Stimulated activated memory B cell treated with anti-CD40 and anti-IgM and Interleukin-4, amounts not matched to agents 10 μg/mL and 1 μg/mL and 100 μg/mL, for 72 hours (primary cell): Measurements from ENCODE around the gene STARD9.

ENCODE experiments used
- ATAC-seq: fragments of 150-1000 bp; cut with Tn5 transposase; 2 replicates; pipeline ENCODE4 v1.10.0; 2021
- H3K27ac Mint-ChIP-seq: one replicate; pipeline ENCODE4 v1.8.0; 2022; ENCODE audit warnings: mild to moderate bottlenecking, mixed read lengths
- H3K27me3 Mint-ChIP-seq: one replicate; pipeline ENCODE4 v1.8.0; 2022; ENCODE audit warnings: mixed read lengths
- H3K36me3 Mint-ChIP-seq: one replicate; pipeline ENCODE4 v1.8.0; 2022; ENCODE audit warnings: mixed read lengths
- H3K4me1 Mint-ChIP-seq: one replicate; pipeline ENCODE4 v1.8.0; 2022; ENCODE audit warnings: mixed read lengths
- H3K4me3 Mint-ChIP-seq: one replicate; pipeline ENCODE4 v1.8.0; 2022; ENCODE audit warnings: mild to moderate bottlenecking, moderate library complexity, mixed read lengths
- H3K9me3 Mint-ChIP-seq: one replicate; pipeline ENCODE4 v1.8.0; 2022; ENCODE audit warnings: mixed read lengths

Gene STARD9

GRCh38 chr15:42604894-42605744 lies 29.7 kb downstream of the STARD9 start:
- Mint-ChIP-seq H3K4me1 (peaks cover 43% of the 10 kb centered on the region), H3K36me3 (peaks cover 9% of the 10 kb centered on the region), H3K27me3 (no peaks in the 10 kb centered on the region), H3K4me3 (no peak overlapping the region), H3K9me3 (peaks cover 3% of the 10 kb centered on the region), H3K27ac (peak overlapping the region; percentile 59)
- ATAC-seq = no peak

DNA sequence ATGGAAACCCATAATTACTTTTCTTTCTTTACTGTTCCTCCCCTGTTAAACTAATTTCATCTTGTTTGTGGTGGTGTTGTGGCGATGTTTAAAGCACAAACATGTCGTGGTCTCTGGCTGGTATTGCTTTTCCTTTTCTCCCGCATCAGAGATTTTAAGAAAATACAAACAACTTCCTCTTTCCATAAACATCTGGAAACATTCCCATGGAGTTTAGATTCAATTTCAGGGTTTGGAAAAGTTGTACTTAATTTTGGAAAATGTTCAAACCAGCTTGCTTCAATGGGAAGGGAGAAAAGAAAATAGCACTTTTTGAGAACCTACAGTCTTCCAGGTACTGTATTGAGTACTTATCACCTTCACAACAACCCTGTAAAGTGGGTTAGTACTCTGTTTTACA lies 30.4 kb downstream of the STARD9 start:
- peak overlapping the region; percentile 59 for H3K27ac Mint-ChIP-seq
- ATAC-seq = no peak
- H3K4me1 Mint-ChIP-seq = peaks cover 43% of the 10 kb centered on the region
- no peaks in the 10 kb centered on the region for H3K27me3 Mint-ChIP-seq
- H3K9me3 Mint-ChIP-seq = peaks cover 3% of the 10 kb centered on the region
- H3K4me3 Mint-ChIP-seq = no peak overlapping the region
- H3K36me3 Mint-ChIP-seq = peaks cover 6% of the 10 kb centered on the region

GRCh38 chr15:42608110-42608531 lies 32.7 kb downstream of the STARD9 start:
- Mint-ChIP-seq H3K4me3 (no peak overlapping the region), H3K9me3 (no peaks in the 10 kb centered on the region), H3K36me3 (no peaks in the 10 kb centered on the region), H3K27me3 (no peaks in the 10 kb centered on the region), H3K4me1 (peaks cover 38% of the 10 kb centered on the region), H3K27ac (peak overlapping the region; percentile 15)
- ATAC-seq = peak; percentile 86

- ATAC-seq = no peak
- Mint-ChIP-seq H3K9me3 (no peaks in the 10 kb centered on the region), H3K4me3 (no peak overlapping the region), H3K27me3 (no peaks in the 10 kb centered on the region), H3K36me3 (no peaks in the 10 kb centered on the region), H3K4me1 (peaks cover 38% of the 10 kb centered on the region), H3K27ac (peak overlapping the region; percentile 15)
Measured at GRCh38 chr15:42608752-42609488, 33.5 kb downstream of the STARD9 start.

DNA sequence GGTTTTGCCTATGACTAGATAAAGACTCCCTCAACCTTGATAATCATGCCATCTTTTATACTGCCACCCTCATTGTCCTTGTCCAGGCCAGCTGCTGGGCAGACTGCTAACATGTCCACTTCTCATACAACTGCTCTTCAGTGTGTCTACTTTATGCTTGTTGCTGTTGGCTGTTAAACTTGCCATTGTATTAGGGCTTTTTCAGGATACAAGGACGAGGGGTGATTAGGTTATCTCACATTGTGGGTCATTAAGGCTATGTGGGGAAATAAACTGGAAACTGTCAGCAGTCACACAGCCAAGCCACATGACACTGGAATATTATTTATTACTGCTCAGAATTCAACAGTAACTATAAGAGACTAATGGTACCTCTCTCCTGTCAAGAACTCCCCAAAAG lies 36.1 kb downstream of the STARD9 start:
- Mint-ChIP-seq H3K36me3 (no peaks in the 10 kb centered on the region), H3K4me3 (no peak overlapping the region), H3K9me3 (no peaks in the 10 kb centered on the region), H3K4me1 (peaks cover 18% of the 10 kb centered on the region), H3K27me3 (no peaks in the 10 kb centered on the region), H3K27ac (no peak overlapping the region)
- ATAC-seq = no peak

- H3K27ac Mint-ChIP-seq = no peak overlapping the region
- peaks cover 18% of the 10 kb centered on the region for H3K4me1 Mint-ChIP-seq
- no peak overlapping the region for H3K4me3 Mint-ChIP-seq
- H3K9me3 Mint-ChIP-seq = no peaks in the 10 kb centered on the region
- no peak for ATAC-seq
- H3K36me3 Mint-ChIP-seq = no peaks in the 10 kb centered on the region
- H3K27me3 Mint-ChIP-seq = no peaks in the 10 kb centered on the region
Measured at GRCh38 chr15:42612367-42612912, 37.0 kb downstream of the STARD9 start.

DNA sequence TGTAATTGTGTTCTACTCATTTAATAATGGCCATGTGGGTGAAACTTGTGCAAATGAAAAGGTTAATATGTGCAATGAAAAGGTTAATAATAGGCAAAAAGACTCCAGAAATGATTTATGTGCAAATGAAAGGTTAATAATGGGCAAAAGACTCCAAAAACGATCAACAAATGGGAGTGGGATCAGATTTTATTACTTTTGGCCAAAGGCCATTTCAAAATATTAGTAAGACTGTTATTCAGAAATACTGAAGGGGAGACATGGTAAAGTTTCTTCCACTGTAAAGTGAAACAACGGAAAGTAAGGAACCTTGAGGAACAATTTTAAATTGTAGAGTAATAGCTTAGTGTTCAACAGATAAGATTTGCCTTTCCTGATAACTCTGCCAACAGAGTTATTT lies 40.7 kb downstream of the STARD9 start:
- H3K27ac Mint-ChIP-seq = no peak overlapping the region
- H3K27me3 Mint-ChIP-seq = no peaks in the 10 kb centered on the region
- peaks cover 8% of the 10 kb centered on the region for H3K4me1 Mint-ChIP-seq
- no peaks in the 10 kb centered on the region for H3K9me3 Mint-ChIP-seq
- no peaks in the 10 kb centered on the region for H3K36me3 Mint-ChIP-seq
- ATAC-seq = no peak
- no peak overlapping the region for H3K4me3 Mint-ChIP-seq

- Mint-ChIP-seq H3K9me3 (no peaks in the 10 kb centered on the region), H3K27me3 (no peaks in the 10 kb centered on the region)
Measured at GRCh38 chr15:42619656-42620371, 44.4 kb downstream of the STARD9 start.

DNA sequence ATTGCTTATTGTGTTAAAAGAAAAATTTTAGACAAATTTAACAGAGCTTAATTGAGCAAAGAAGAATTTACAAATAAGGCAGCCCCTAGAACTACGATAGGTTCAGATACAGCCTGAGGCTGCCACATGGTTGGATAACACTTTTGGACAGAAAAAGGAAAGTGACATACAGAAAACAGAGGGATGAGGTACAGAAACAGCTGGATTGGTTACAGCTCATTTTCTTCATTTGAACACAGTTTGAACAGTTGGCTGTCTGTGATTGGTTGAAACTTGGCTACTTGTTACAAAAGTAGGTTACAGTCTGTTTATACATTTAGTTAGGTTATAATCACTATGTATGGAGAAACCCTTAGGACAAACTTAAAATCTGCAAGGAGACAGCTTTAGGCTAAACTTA lies 46.0 kb downstream of the STARD9 start:
- H3K4me3 Mint-ChIP-seq = no peak overlapping the region
- H3K36me3 Mint-ChIP-seq = no peaks in the 10 kb centered on the region
- ATAC-seq = no peak
- H3K27ac Mint-ChIP-seq = no peak overlapping the region
- peaks cover 4% of the 10 kb centered on the region for H3K9me3 Mint-ChIP-seq
- peaks cover 8% of the 10 kb centered on the region for H3K4me1 Mint-ChIP-seq
- H3K27me3 Mint-ChIP-seq = no peaks in the 10 kb centered on the region

More at GRCh38 chr15:42619656-42620371, 44.4 kb downstream of the STARD9 start:
- ATAC-seq = no peak
- Mint-ChIP-seq H3K36me3 (no peaks in the 10 kb centered on the region), H3K4me1 (peaks cover 8% of the 10 kb centered on the region), H3K27ac (no peak overlapping the region), H3K4me3 (no peak overlapping the region)

DNA sequence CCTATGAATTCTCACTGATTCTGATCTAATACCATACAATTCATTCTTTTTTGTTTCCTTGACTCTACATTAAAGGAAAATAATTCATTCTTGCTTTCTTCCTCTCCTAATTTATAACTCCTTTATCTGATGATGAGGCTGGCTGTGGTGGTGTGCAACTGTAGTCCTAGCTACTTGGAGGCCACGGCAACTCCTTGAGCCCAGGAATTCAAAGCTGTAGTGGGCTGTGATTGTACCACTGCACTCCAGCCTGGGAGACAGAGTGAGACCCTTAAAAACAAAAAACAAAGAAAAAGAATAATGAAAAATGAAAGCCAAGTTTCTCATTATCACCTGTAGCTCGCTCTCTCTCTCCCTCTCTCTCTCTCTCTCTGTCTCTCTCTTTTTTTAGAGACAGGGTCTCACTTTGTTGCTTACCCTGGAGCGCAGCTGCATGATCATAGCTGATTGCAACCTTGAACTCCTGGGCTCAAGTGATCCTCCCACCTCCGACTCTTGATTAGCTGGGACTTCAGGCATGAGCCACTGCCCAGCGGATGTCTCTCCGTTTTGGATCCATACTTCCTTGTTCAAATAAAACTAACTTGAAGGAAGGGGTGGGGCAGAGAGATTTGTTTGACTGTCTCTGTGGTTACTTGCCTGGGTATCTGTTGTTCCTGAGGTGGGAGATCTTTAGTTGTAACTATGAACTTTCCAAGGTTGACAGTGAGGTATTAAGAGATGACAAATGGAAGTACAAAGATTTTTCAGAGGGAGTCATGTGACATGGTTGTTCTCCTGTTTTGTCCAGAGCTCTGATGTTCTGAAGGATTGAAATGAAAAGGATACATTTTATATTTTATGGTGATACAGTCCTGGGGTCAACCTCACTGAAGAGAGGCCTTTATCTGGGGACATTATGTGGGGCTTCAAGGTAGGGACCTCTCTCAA lies 46.9 kb downstream of the STARD9 start:
- no peak overlapping the region for H3K27ac Mint-ChIP-seq
- ATAC-seq = no peak
- H3K4me3 Mint-ChIP-seq = no peak overlapping the region
- H3K9me3 Mint-ChIP-seq = peaks cover 4% of the 10 kb centered on the region
- no peaks in the 10 kb centered on the region for H3K27me3 Mint-ChIP-seq
- peaks cover under 1% of the 10 kb centered on the region for H3K36me3 Mint-ChIP-seq
- H3K4me1 Mint-ChIP-seq = peaks cover 8% of the 10 kb centered on the region

DNA sequence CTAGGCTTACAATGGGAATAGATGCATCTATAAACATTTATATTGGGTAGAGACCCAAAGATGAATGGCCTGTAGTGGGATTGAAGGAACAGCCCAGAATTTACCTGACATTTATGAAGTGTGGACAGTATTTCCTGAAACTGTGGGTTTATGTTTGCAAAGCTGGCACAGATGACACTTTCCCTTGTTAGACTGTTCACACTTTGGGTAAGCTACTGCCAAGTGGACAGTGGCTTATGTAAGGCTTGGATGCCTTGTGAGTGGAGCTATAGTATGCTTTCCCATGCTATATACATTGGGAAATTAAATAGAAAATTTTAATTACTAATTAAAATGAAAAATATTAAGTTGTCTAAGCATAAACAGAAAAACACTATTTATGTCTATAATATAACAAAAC lies 48.5 kb downstream of the STARD9 start:
- Mint-ChIP-seq H3K27ac (no peak overlapping the region), H3K4me3 (no peak overlapping the region), H3K27me3 (no peaks in the 10 kb centered on the region), H3K9me3 (peaks cover 4% of the 10 kb centered on the region), H3K36me3 (peaks cover 6% of the 10 kb centered on the region), H3K4me1 (peaks cover 8% of the 10 kb centered on the region)
- ATAC-seq = no peak

GRCh38 chr15:42627485-42627884 lies 52.1 kb downstream of the STARD9 start:
- peaks cover 10% of the 10 kb centered on the region for H3K9me3 Mint-ChIP-seq
- peaks cover 7% of the 10 kb centered on the region for H3K4me1 Mint-ChIP-seq
- no peak for ATAC-seq
- no peaks in the 10 kb centered on the region for H3K27me3 Mint-ChIP-seq
- peaks cover 27% of the 10 kb centered on the region for H3K36me3 Mint-ChIP-seq
- no peak overlapping the region for H3K27ac Mint-ChIP-seq
- H3K4me3 Mint-ChIP-seq = no peak overlapping the region

GRCh38 chr15:42628761-42629160 lies 53.4 kb downstream of the STARD9 start:
- Mint-ChIP-seq H3K27ac (no peak overlapping the region), H3K36me3 (peaks cover 31% of the 10 kb centered on the region), H3K4me3 (no peak overlapping the region), H3K27me3 (no peaks in the 10 kb centered on the region), H3K9me3 (peaks cover 10% of the 10 kb centered on the region), H3K4me1 (peaks cover 11% of the 10 kb centered on the region)
- no peak for ATAC-seq

GRCh38 chr15:42632105-42632675 lies 56.8 kb downstream of the STARD9 start:
- ATAC-seq = no peak
- H3K4me3 Mint-ChIP-seq = no peak overlapping the region
- H3K36me3 Mint-ChIP-seq = peaks cover 42% of the 10 kb centered on the region
- peak overlapping the region; percentile 43 for H3K27ac Mint-ChIP-seq
- H3K9me3 Mint-ChIP-seq = peaks cover 5% of the 10 kb centered on the region
- H3K27me3 Mint-ChIP-seq = no peaks in the 10 kb centered on the region
- peaks cover 11% of the 10 kb centered on the region for H3K4me1 Mint-ChIP-seq
